ENCODE data around the gene RYR3.

Gene RYR3

GRCh38 chr15:33858836-33859235 lies 548.1 kb downstream of the RYR3 start:
- TF ChIP-seq, protein P1, sequence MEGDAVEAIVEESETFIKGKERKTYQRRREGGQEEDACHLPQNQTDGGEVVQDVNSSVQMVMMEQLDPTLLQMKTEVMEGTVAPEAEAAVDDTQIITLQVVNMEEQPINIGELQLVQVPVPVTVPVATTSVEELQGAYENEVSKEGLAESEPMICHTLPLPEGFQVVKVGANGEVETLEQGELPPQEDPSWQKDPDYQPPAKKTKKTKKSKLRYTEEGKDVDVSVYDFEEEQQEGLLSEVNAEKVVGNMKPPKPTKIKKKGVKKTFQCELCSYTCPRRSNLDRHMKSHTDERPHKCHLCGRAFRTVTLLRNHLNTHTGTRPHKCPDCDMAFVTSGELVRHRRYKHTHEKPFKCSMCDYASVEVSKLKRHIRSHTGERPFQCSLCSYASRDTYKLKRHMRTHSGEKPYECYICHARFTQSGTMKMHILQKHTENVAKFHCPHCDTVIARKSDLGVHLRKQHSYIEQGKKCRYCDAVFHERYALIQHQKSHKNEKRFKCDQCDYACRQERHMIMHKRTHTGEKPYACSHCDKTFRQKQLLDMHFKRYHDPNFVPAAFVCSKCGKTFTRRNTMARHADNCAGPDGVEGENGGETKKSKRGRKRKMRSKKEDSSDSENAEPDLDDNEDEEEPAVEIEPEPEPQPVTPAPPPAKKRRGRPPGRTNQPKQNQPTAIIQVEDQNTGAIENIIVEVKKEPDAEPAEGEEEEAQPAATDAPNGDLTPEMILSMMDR (IDR thresholded peaks at IDR 0.05; ENCODE audit: low read depth, low read length, missing control alignments), result no peak
- DNase-seq (ENCODE audit: low read depth), result no peak

DNA sequence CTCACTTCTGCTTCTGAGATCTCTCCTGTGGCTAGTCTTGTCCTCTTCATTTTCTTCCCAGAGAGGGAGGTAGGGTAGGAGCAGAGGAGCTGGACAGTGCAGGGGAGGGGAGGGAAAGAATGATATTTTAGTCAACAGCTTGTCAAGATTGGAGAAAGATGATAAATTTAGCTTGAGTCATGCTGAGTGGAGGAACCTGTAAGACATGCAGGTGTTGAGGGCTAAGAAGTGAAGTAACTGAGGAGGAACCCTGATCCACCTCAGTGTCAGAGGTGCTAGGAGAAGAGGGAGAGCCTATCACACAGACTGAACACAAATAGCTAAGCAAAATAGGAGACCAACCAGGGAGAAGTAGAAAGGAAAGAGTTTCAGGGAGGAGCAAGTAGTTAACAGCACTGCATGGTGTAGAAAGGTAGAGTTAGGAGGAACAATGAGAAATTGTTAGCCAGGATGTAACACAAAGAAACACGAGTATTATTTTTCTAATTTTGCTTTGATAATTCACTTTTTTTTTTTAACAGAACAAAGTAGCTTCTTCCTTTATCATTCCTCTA lies 549.3 kb downstream of the RYR3 start:
- in situ Hi-C loops (cut with HindIII; ENCODE audit: low sequenced_read_pairs), result no loop called here
- DNase-seq (ENCODE audit: low read depth), result no peak
- H3K4me3 ChIP-seq (ENCODE audit: low read depth, low read length), result no peak overlapping the region
- TF ChIP-seq, protein P1 (IDR thresholded peaks at IDR 0.05; ENCODE audit: low read depth, low read length, missing control alignments), result no peak

More at GRCh38 chr15:33858836-33859235, 548.1 kb downstream of the RYR3 start:
- in situ Hi-C loops (cut with HindIII; ENCODE audit: low sequenced_read_pairs), result no loop called here
- H3K4me3 ChIP-seq (ENCODE audit: low read depth, low read length), result no peak overlapping the region

- TF ChIP-seq, protein P1 (IDR thresholded peaks at IDR 0.05; ENCODE audit: low read depth, low read length, missing control alignments), result no peak
- in situ Hi-C loops (cut with HindIII; ENCODE audit: low sequenced_read_pairs), result no loop called here
- DNase-seq (ENCODE audit: low read depth), result no peak
- H3K4me3 ChIP-seq (ENCODE audit: low read depth, low read length), result no peak overlapping the region
Observed at GRCh38 chr15:33860754-33861153, 550.0 kb downstream of the RYR3 start.

DNA sequence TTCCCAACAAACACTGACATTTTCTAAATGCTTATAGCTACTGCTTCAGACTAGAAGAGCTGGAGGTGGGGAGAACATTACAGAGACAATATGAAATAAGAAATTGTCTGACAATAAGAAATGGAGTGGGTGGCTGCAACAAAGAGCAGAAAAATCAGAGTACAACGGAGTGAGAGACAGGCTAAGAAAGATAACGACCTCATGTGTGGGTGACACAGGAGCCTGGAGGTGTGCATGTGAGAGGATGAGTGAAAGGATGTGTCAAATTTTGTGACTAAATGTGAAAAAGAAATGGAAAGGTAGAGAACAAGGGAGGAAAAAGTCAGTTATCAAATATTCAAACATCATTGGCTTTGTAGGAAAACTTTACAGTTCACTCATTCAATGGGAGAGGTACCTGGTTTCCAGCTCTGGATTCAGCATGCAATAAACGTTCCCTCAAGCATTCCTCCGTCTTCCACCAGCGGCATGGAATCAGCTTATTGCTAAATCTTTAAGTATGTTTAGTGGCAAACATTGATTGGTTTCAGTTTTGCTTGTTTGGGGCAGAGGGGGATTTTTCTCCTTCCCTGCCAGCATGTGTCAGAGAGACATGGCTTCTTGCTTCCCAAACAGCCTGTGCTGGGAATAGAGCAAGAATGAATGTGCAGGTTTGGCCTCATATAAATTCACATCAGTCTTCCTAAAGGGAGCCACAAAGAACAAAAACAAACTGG lies 553.8 kb downstream of the RYR3 start:
- H3K4me3 ChIP-seq (ENCODE audit: low read depth, low read length), result no peak overlapping the region
- DNase-seq (ENCODE audit: low read depth), result no peak
- TF ChIP-seq, protein P1 (IDR thresholded peaks at IDR 0.05; ENCODE audit: low read depth, low read length, missing control alignments), result no peak
- in situ Hi-C loops (cut with HindIII; ENCODE audit: low sequenced_read_pairs), result no loop called here

GRCh38 chr15:33865416-33865815 lies 554.6 kb downstream of the RYR3 start:
- no peak for DNase-seq (ENCODE audit: low read depth)
- TF ChIP-seq, protein P1 (IDR thresholded peaks at IDR 0.05; ENCODE audit: low read depth, low read length, missing control alignments), result no peak
- no peak overlapping the region for H3K4me3 ChIP-seq (ENCODE audit: low read depth, low read length)
- in situ Hi-C loops (cut with HindIII; ENCODE audit: low sequenced_read_pairs), result no loop called here

- in situ Hi-C loops (cut with HindIII; ENCODE audit: low sequenced_read_pairs), result no loop called here
- TF ChIP-seq, protein P1 (IDR thresholded peaks at IDR 0.05; ENCODE audit: low read depth, low read length, missing control alignments), result no peak
- DNase-seq (ENCODE audit: low read depth), result no peak
- no peak overlapping the region for H3K4me3 ChIP-seq (ENCODE audit: low read depth, low read length)
Observed at GRCh38 chr15:33866101-33866737, 555.5 kb downstream of the RYR3 start.

Data from astrocyte of the cerebellum (primary cell).